ENCODE data around the gene NUDT21.
A peak's percentile ranks its signal among the peaks of the same experiment; 100 is the strongest.
"Not testable (repeated sequence)": the region's sequence is repeated elsewhere in the genome, so short reads cannot be mapped to it uniquely, and the experiment has no call there.

Gene NUDT21

DNA sequence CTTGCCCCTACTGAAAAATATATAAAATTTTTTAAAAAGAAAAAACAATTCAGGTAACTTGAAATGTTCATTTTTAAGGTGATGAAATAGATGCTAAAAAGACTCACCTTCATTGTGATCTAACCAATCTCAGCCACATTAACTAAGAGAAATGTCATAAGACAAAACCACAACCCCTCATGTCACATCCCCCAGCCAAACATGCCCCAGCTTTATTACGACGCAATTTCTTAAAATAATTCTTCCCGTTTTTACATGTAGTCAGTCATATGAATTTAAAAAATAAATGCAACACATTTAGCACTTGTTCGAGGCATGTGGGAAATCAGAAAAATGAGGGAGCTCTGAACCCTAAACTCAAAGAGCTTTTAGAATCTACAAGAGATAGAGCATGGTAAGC lies 35.3 kb downstream of the NUDT21 start:
- no peak for DNase-seq

DNA sequence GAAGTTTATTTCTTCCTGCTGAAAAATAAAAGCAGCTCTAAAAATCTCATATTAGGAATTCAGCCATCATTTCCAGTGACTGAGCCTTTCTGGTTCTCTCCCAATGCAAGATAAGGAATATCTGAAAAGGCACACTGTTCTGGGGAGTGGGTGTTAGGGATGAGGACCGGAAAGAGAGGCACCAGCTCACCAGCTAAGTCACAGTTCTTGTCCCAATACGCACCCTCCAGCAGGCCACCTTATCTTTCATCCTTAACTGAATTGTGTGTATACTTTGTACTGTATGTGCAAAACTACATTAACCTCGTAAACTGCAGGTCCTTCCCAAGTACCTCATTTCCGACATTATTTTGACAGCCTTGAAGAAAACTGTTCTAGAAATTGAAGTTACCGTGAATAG lies 36.8 kb downstream of the NUDT21 start:
- no peak for DNase-seq

DNA sequence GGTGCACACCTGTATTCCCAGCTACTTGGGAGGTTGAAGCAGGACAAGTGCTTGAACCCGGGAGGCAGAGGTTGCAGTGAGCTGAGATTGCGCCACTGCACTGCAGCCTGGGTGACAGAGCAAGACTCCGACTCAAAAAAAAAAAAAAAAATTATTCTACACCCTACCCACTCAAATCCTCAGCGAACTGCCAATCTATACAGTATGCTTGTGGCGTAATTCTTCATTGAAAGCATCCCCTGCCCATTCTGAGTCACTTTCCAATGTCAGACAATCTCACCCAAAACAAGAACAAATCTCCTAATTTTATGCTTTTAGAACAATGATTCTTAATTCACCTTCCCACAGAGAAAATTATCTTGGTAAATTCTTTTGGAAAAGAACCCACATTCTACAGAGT lies 37.8 kb downstream of the NUDT21 start:
- DNase-seq: no peak

DNA sequence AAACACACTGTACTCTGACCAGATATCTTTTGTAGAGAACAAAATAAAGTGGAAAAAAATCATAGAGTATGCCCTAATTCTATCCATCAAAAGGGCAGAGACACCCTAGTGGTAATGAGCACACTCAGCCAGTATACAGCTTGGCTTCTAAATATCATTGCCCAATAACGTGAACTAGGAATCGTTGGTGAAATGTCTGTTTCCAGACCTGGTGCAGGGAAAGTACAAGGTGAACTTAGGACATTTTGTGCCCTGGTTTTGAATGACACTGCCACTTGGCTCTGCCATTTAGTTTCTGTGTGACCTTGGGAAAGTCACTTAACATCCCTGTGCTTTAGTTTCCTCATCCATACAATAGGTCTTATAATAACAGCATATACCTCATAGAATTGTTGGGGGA lies 39.5 kb downstream of the NUDT21 start:
- DNase-seq: no peak

DNA sequence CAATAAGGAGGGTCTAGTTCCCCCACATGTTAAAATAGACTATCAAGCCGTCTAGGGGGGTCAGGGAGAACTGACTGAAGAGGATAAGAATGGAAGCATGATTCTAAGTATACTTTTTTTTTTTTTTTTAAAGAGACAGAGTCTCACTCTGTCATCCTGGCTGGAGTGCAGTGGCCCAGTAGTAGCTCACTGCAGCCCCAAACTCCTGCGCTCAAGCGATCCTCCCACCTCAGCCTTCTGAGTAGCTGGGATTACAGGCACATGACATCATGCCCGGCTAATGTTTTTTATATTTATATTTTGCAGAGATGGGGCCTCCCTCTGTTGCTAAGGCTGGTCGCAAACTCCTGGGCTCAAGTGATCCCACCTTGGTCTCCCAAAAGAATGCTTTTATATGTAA lies 40.0 kb downstream of the NUDT21 start:
- no peak for DNase-seq

DNA sequence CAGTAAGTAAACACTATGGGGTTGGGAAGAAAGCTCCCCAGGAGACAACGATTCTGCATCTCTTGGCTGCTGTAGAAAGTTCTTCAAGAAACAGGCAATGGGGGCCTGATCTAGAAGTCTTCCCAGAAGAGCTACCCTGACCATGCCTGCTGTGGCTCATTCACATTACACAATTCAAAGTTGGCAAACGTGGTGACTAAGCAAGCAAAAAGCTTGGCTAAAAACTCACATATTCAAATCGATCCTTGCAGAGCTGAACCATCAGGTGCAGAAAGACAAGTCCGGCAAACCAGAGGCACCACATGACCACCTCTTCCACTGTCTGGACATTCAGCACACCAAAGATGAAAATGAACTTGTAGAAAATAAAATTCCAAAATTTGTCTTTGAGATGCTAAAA lies 41.9 kb downstream of the NUDT21 start:
- DNase-seq: no peak

DNA sequence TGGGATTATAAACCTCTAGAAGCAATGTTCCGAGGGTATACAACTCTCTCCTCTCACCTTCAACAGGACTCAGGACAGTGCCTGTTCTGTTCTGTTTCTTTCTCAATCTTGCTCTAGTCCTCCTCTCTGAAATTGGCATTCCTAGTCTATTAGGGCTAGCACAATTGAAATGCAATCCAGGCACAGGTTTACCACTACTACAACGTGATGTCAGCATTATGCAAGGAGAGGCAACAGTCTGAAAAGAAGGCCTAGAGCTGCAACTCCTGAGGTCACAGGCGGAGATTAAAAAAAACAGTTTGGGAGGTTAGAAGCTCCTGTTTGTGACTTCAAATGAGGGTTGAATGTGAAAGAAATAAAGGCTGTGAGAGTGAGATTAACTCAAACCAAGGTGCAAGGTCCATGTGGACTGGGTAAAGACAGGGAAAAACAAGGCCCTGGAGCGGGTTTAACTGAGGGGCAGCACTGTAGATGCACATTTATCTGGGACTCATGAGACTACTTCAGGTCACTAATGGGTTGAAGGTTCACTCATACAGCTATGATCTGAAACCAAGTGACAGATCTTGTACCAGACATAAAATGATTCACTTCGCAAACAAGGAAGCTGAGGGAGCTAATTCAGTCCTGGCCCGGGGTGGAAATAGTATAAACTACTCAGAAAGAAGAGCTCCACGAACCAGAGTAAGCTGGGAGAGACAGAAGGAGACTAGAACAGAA lies 42.6 kb downstream of the NUDT21 start:
- no peak for DNase-seq

DNA sequence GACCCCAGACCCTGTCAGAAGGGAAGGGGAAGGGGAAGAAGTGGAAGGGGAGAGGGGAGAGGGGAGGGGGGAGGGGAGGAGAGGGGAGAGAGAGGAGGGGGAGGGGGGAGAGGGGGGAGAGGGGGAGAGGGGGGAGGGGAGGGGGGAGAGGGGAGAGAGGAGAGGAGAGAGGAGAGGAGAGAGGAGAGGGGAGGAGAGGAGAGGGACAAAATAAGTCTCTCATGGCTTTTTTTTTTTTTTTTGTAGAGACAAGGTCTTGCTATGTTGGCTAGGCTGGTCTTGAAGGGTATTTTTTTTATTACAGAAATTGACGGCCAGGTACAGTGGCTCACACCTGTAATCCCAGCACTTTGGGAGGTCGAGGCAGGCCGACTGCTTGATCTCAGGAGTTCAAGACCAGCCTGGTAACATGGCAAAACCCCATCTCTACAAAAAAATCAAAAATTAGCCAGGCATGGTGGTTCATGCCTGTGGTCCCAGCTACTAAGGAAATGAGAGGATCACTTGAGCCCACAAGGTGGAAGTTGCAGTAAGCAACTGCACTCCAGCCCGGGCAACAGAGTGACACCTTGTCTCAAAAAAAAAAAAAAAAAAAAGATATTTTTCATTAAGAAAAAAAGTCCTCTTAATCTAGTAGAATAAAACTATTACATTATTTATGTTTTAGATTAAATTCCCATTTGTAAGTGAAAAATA lies 45.0 kb downstream of the NUDT21 start:
- no peak for DNase-seq

DNA sequence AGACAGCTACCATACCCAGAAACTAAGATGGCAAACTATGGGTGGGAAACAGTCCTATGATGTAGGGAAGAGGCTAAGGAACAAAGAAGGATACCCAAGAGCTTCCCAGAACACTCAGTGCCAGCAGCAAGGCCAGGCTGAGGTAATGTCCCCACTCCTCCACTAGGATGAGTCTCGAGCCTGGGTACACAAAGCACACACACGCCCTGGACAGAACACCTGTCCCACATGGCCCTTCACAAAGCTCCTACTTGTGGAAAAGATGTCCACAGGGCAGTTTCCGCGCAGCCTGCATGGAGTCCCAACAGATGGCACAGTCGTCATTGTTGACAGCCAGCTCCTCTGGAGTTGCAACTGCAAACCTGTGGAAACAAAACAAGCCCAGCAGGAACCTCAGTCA lies 49.6 kb downstream of the NUDT21 start:
- DNase-seq: peak; percentile 97 to 99

DNA sequence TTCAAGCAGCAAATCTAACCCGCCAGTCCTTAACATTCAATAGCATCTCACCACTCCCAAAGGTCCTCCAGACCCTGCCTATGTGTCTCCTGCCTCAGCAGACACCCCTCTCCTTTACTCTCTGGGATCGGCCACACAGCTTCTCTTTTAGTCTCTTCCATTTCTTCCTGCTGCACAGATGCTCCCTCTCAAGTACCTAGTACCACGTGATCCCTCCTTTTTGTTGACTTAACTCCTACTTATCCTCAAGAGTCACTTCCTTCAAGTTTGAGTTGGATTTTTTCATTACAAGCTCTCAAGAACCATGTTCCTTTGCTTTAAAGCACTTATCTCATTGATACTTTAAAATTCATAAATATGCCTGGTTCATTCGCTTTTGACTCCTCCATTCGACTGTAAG lies 50.7 kb downstream of the NUDT21 start:
- peak; percentile 89 to 97 for DNase-seq

DNA sequence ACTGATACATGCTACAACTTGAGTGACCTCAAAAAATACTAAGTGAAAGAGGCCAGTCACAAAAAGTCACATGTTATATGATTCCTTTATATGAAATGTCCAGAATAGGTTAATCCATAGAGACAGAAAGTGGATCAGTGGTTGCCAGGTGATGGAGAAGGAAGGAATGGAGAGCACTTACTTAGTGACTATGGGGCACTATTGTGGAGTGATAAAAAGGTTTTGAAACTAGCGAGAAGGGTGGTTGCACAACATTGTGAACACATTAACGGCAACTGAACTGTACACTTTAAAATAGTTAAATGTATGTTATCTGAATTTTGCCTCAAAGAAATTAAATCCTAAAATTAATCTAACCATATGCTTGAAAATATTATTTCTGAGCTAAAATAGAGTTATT lies 51.6 kb downstream of the NUDT21 start:
- DNase-seq: no peak

DNA sequence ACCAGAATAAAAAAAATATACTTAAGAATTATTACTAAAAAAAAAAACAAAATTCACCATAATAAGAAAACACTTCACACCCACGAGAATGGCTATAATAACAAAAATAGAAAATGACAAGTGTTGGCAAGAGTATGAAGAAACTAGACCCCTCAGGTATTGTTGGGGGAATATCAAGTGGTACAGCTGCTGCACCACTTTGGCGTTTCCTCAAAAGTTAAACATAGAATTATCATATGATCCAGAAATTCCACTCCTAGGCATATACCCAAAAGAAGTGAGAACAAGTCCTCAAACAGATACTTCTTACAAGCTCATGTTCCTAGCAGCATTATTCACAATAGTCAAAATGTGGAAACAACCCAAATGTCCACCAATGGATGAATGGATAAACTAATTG lies 52.1 kb downstream of the NUDT21 start:
- DNase-seq: no peak

DNA sequence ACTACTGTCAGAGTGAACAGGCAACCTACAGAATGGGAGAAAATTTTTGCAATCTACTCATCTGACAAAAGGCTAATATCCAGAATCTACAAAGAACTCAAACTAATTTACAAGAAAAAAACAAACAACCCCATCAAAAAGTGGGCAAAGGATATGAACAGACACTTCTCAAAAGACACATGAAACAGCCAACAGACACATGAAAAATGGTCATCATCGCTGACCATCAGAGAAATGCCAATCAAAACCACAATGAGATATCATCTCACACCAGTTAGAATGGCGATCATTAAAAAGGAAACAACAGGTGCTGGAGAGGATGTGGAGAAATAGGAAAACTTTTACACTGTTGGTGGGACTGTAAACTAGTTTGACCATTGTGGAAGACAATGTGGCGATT lies 54.4 kb downstream of the NUDT21 start:
- DNase-seq: not testable (repeated sequence)

DNA sequence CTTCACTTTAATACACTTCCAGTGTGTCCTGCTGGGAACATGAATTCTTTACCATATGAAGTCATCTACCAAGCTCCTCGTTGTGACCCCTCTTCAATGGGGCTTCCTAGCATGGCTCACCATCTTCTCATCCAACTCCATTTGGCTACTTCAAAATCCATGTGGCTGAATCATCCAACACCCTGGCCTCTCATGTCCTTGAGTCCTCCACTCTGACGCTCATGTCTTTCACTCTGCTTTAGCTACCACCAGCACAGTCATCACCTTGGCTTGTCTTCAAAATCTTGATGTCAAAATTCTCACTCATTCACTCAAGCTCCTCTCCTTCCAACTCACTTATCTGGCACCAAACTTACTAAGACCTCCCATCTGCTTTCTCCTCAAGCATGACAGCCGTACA lies 61.6 kb downstream of the NUDT21 start:
- no peak for DNase-seq

DNA sequence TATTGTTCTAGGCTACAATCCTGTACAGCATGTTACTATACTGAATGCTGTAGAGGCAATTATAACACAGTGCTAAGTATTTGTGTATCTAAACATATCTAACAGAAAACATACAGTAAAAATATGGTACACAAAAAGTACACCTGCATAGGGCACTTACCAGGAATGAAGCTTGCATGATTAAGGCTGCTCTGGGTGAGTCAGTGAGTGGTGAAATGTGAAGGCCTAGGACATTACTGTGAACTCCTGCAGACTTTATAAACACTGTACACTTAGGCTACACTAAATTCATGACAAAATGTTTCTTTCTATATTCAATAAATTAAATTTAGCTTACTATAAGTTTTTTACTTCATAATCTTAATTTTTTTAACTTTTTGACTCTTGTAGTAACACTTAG lies 62.9 kb downstream of the NUDT21 start:
- no peak for DNase-seq

DNA sequence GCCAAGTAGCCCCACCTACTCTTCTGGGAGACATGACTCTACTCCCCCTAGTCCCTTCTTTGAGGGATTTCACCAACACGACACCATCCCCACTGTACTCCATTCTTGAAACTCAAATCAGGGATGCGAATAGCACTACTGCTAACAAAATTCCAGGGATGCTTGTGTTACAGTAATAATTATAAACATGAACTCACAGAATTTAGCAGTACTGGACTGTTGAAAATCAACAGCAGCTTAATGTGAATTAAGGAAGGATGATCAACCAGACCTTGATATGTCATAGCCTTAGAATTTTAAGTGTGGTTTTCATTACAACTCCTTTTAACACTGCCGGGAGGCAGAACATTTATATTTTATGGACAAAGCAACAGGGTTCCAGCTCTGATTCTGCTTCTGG lies 63.7 kb downstream of the NUDT21 start:
- DNase-seq: no peak

DNA sequence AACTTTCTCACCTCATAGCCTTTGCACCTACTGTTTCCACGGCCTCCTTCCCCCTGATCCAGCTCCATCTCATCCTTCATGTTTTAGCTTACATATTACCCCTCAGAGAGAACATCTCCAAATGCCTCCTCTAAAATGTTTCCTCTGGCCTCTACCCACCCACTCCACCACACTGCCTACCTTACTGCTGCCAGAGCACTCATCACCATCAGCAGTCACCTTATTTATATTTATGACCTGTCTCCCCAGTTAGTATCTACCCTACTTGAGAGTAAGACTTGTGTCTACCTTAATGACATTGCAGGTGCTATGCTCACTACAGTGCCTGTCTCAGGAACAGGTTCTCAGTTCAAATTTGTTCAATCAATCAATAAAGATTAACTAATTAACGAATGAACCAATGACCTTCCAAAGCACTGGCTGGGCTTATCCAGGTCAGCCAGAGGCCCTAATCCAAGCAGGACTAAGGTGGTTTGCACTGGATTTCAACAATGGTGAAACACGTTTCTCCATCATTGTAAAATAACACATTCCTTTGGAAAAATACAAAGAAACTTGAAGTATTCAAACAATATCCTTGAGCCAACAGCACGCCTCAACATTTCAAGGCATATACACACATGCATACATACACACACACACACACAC lies 66.9 kb downstream of the NUDT21 start:
- no peak for DNase-seq

DNA sequence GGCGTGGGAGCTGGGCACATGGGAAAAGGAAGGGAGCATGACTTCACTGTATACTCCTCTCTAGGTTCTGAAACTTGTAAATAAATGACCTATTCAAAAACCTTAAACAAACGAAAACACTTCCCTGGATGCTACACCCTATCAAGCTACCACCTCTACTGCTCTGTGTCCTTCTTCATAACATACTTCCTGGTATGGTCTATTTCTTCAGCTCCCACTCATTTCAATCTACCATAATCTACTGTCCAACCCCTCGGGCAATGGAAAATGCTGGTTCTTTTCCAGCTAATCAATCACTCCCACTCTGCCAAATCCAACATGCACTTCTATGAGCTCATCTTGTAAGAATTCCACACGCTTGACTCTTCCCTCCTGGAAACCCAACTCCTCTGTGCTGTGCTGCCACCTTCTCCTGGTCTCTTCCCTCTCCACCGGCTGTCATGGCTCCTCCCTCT lies 68.2 kb downstream of the NUDT21 start:
- no peak for DNase-seq

DNA sequence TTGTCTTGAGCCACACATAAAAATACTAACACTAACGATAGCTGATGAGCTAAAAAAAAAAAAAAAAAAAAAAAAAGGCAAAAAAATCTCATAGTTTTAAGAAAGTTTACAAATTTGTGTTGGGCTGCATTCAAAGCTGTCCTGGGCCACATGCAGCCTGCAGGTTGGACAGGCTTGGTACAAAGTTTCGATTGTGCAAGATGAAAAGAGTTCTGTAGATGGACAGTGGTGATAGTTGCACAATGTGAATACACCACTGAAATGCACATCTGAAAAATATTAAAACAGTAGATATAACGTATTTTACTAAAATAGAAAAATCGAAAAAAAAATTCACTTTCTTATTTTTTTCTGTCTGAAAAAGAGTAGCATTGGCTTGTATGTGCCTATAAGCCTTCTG lies 68.7 kb downstream of the NUDT21 start:
- no peak for DNase-seq

DNA sequence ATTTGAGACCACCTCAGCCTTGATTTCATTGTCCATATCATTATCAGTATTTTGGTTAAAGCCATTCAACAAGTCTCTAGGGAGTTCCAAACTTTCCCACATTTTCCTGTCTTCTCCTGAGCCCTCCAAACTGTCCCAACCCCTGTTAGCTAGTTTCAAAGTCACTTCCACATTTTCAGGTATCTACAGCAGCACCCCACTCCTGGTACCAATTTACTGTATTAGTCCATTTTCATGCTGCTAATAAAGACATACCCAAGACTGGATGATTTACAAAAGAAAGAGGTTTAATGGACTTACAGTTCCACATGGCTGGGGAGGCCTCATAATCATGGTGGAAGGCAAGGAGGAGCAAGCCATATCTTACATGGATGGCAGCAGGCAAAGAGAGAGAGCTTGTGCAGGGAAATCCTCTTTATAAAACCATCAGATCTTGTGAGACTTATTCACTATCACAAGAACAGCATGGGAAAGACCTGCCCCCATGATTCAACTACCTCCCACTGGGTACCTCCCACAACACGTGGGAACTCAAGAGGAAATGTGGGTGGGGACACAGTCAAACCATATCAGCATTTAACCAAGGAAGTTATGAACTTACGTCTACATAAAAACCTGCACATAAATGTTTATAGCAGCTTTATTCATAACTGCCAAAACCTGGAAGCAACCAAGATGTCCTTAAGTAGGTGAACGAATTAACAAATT lies 70.2 kb downstream of the NUDT21 start:
- DNase-seq: not testable (repeated sequence)
